ENCODE data around the gene SMIM36.
"Not testable (repeated sequence)": the region's sequence is repeated elsewhere in the genome, so short reads cannot be mapped to it uniquely, and the experiment has no call there.

The SMIM36 gene

DNA sequence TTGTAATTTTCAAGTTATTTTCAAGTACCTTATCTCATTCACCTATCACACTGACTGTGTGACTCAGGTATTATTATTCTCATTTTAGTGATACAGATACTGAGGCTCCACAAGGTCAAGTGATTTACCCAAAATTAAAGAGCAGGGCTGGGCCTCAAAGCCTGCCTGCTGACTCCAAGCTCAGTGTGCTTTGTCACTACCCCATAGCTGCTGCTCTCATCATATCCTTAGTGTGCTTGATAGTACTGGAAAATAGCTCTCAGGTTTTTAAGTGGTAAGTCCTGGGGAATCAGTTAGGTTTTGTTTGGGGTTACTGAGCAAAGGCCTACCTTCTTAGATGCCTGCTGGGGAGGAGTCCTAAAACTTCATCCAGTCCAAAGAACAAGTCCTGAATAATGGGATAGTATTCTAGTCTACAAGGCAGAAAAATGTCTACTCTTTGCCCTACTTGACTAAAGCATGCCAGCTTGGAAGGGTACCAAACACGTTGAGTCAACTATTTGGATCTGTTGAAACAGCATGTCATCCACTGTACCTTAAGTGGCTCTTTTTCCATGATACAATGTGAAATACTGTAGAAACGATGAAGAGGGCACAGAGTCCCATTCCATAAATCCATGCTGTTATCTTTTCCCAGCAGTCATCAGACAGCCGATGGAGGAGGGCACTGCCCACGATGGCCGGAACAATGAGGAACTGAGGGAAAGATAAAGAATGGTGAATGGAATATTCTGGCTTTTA is 100.4 kb downstream of the SMIM36 start:
- FAIRE-seq: no peak

DNA sequence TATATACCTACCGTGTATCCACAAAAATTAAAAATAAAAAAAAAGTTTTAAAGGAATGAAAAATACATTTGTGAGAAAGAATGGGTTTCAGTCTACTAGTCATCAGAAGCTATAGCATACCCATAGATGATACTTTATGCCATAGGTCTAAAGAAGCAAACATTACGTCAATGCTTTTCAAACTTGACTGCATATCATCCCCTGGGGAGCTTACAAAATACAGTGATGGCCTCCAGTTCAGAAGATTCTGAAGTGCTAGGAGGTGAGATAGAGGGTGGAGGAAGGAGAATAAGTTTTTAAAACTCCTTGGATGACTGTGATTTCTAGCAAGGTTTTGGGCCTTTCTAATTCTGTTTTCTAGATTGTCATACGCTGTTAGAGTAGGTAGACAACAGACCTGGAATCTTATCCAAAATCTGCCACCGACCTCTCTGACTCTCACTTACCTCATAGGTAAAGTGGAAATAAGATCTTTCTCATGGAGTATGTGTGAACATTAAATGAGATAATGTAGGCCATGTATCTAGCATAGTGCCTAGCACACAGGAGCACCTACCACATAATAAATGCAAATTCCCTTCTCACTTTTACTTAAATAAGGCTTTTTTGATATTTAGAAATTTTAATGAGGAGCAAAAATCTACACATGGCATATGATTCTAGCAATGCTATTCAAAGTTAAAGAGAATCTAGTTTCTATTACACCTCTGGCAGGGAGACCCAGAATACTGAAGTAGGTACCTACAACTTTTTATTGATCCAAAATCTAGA is 102.0 kb downstream of the SMIM36 start:
- FAIRE-seq: no peak

DNA sequence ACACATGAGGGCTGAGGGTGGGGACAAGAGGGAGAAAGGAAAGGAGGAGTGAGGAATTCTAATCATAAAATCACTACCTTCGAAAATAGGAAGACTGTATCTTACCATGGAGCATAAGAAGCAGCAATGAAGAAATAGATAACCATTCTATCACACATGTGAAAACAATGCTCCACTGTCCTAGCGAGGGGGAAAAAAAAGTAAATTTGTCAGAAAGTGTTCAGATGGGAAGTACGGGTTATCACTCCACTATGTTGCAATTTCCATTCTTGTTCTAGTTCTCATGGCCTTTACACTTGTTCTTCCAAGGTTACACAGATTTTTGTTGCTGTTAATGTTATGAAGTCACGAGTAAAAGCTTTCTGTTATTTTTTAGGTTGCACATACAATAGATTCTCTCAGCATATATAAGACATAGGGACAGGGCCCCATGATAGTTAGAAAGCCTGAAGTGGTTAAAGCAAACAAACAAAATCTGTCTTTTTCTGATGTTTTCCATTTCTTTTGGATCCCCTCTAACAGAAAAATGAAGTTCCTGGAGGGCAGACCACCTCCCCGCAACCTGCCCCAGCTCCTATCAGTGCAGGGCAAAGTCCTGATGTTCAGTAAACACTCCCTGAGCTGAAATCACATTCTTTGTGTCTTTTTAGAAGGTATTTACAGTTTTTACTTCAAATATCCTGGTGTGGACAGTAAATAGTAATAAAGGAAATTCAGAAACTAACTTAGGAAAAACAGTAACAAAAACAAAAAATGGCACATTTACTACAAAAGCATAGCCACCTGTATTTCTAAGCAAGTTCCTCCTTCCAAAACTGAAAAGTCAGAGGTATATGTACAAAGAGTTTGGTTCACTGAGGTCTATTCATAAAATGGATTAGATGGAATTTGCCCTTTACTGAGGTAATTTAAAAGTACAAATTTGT is 103.3 kb downstream of the SMIM36 start:
- FAIRE-seq: no peak

DNA sequence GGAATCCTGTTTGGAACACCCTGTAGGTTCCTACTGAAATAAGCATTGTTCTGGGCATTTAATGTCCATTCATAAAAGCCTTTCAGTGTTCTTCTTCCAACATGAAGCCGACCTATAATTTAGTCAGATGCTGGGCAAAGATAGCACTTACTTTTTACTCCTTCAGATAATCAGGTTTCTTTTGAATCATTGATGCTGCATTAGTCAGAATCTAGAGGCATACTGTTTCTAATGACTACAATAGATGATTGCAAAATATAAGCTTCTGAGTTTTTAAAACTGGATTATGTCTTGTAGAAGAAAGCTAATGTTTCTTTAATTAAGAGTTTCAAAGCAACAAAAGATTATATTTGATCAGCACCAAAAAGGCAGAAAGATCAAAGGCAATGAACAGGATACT is 105.7 kb downstream of the SMIM36 start:
- FAIRE-seq: no peak

DNA sequence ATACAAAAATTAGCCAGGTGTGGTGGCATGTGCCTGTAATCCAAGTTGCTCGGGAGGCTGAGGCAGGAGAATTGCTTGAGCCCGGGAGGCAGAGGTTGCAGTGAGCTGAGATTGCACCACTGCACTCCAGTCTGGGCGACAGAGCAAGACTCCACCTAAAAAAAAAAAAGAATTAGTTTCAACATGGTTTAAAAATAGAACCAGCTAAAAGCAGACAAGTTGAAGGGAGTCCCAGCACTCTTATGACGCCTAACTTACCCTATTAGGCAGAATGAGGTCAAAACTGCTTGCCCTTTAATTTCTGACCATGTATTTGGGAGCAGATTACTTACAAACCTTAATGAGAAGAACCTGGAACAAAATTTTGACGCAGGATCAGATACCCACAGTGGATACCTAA is 107.1 kb downstream of the SMIM36 start:
- FAIRE-seq: not testable (repeated sequence)

DNA sequence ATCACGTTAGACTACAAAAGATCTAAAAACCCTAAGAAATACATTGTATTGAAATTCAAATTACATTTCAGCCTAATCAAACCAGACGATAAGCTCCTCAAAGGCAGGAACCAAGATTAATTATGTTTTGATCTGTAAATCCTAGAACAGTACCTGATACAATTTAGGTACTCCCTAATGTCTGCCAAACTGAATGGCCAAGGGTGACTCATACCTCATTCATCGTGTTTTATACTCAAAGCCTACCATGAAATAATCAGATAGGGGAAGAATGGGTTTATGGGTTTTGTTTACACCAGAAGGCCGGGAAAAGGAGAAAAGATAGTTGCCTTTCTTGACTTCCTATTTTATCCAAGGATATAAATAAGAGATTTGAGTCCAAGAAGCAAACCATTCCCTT is 108.9 kb downstream of the SMIM36 start:
- no peak for FAIRE-seq

Measured in TTC549 (cell line).